SK-N-SH treated with all-trans-retinoic acid at 6 μM for 48 hours (cell line): Measurements from ENCODE around the gene ARHGAP18.

Experiments used
- ATAC-seq: fragments of 200-7000 bp; cut with Tn5 transposase; 3 replicates; pipeline ENCODE4 v1.9.1; 2020; ENCODE audit warnings: mild to moderate bottlenecking, moderate library complexity
- ARNTL ChIP-seq: fragments of 450-650 bp; formaldehyde crosslinking; IDR thresholded peaks from 2 replicates; pipeline ENCODE4 v1.5.0; 2020; ENCODE audit warnings: low read depth, mild to moderate bottlenecking, moderate library complexity, borderline replicate concordance
- BACH2 ChIP-seq: fragments of 250-450 bp; sonication (Bioruptor Pico); IDR thresholded peaks from 2 replicates; pipeline ENCODE4 v1.9.0; 2021; ENCODE audit warnings: mild to moderate bottlenecking, borderline replicate concordance
- CSDC2 ChIP-seq: fragments of 250-450 bp; sonication (Bioruptor Pico); IDR thresholded peaks from 2 replicates; pipeline ENCODE4 v1.5.0; 2020; ENCODE audit warnings: mild to moderate bottlenecking, moderate library complexity
- ESRRG ChIP-seq: fragments of 250-450 bp; sonication (Bioruptor Pico); IDR thresholded peaks from 2 replicates; pipeline ENCODE4 v1.6.1; 2021; ENCODE audit warnings: mild to moderate bottlenecking
- GLIS3 ChIP-seq: fragments of 250-450 bp; sonication (Bioruptor Pico); IDR thresholded peaks from 2 replicates; pipeline ENCODE4 v1.5.0; 2020; ENCODE audit warnings: mild to moderate bottlenecking, moderate library complexity
- ISL1 ChIP-seq: fragments of 250-450 bp; sonication (Bioruptor Pico); IDR thresholded peaks from 2 replicates; pipeline ENCODE4 v2.1.2; 2022; ENCODE audit warnings: mild to moderate bottlenecking, moderate library complexity
- OSR1 ChIP-seq: fragments of 250-450 bp; sonication (Bioruptor Pico); IDR thresholded peaks from 2 replicates; pipeline ENCODE4 v1.8.0; 2022; ENCODE audit warnings: moderate library complexity, mild to moderate bottlenecking, inconsistent platforms
- PPARA ChIP-seq: fragments of 250-450 bp; sonication (Bioruptor Pico); IDR thresholded peaks from 2 replicates; pipeline ENCODE4 v1.5.0; 2020; ENCODE audit warnings: mild to moderate bottlenecking, borderline replicate concordance
- RARB ChIP-seq: fragments of 250-450 bp; sonication (Bioruptor Pico); IDR thresholded peaks from 2 replicates; pipeline ENCODE4 v1.8.0; 2021; ENCODE audit warnings: mild to moderate bottlenecking, moderate library complexity
- SNAI2 ChIP-seq: fragments of 250-450 bp; sonication (Bioruptor Pico); IDR thresholded peaks from 2 replicates; pipeline ENCODE4 v1.5.0; 2020; ENCODE audit warnings: mild to moderate bottlenecking, moderate library complexity
- TOX ChIP-seq: fragments of 250-450 bp; sonication (Bioruptor Pico); IDR thresholded peaks from 2 replicates; pipeline ENCODE4 v1.8.0; 2021; ENCODE audit warnings: mild to moderate bottlenecking, moderate library complexity, borderline replicate concordance
- ZC3H10 ChIP-seq: fragments of 250-450 bp; sonication (Bioruptor Pico); IDR thresholded peaks from 2 replicates; pipeline ENCODE4 v1.5.1; 2021; ENCODE audit warnings: mild to moderate bottlenecking, moderate library complexity
- ZFP3 ChIP-seq: fragments of 250-450 bp; sonication (Bioruptor Pico); IDR thresholded peaks from 2 replicates; pipeline ENCODE4 v1.5.0; 2020; ENCODE audit warnings: mild to moderate bottlenecking, moderate library complexity
- ZNF565 ChIP-seq: fragments of 450-650 bp; formaldehyde crosslinking; conservative IDR thresholded peaks from 2 replicates; pipeline ENCODE4 v1.5.0; 2020; ENCODE audit warnings: low read depth, mild to moderate bottlenecking, moderate library complexity
- ZNF70 ChIP-seq: fragments of 450-650 bp; formaldehyde crosslinking; IDR thresholded peaks from 2 replicates; pipeline ENCODE4 v1.5.0; 2020; ENCODE audit warnings: mild to moderate bottlenecking, moderate library complexity
- ZNF8 ChIP-seq: fragments of 450-650 bp; formaldehyde crosslinking; IDR thresholded peaks from 2 replicates; pipeline ENCODE4 v1.5.0; 2020; ENCODE audit warnings: mild to moderate bottlenecking, moderate library complexity
- TF ChIP-seq, protein P1 (sequence below): fragments of 250-450 bp; sonication (Bioruptor Pico); IDR thresholded peaks from 2 replicates; pipeline ENCODE4 v1.5.0; 2020; ENCODE audit warnings: mild to moderate bottlenecking, moderate library complexity
- TF ChIP-seq, protein P2 (sequence below): fragments of 250-450 bp; sonication (Bioruptor Pico); IDR thresholded peaks from 2 replicates; pipeline ENCODE4 v1.8.0; 2021; ENCODE audit warnings: low read depth, mild to moderate bottlenecking, moderate library complexity, borderline replicate concordance
- TF ChIP-seq, protein P3 (sequence below): fragments of 250-450 bp; sonication (Bioruptor Pico); IDR thresholded peaks from 2 replicates; pipeline ENCODE4 v1.5.1; 2020; ENCODE audit warnings: low read depth, mild to moderate bottlenecking, moderate library complexity
- TF ChIP-seq, protein P4 (sequence below): fragments of 250-450 bp; sonication (Bioruptor Pico); IDR thresholded peaks from 2 replicates; pipeline ENCODE4 v1.8.0; 2020; ENCODE audit warnings: mild to moderate bottlenecking, moderate library complexity, borderline replicate concordance
- TF ChIP-seq, protein P5 (sequence below): fragments of 250-450 bp; sonication (Bioruptor Pico); IDR thresholded peaks from 2 replicates; pipeline ENCODE4 v1.5.1; 2021; ENCODE audit warnings: mild to moderate bottlenecking, moderate library complexity

Gene ARHGAP18

DNA sequence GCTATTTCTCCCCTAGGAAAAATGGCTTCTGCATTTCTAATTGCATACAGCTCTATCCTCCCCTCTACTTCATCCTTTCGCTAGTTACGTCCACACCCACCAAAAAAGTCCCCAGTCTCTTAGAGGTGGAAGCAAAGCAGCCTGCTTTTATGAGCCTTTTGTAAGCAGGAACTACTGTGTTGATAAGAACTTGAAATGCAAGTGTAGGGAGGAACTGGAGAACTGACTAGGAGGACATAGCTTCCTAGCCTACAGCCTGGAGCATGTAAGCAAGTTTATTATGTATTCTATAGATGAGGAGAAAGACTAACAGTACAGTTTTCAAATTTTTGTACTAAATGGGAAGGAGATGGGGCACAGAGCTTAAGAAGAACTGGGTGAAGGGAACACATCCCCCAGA lies 10.3 kb downstream of the ARHGAP18 start:
- ATAC-seq: no peak
- TF ChIP-seq SNAI2 (CRISPR knock-in tag): no peak
- no peak for TF ChIP-seq ESRRG
- TF ChIP-seq ARNTL (CRISPR knock-in tag): no peak
- no peak for TF ChIP-seq ZNF70 (CRISPR knock-in tag)
- no peak for TF ChIP-seq ZNF565 (CRISPR knock-in tag)
- TF ChIP-seq RARB (CRISPR knock-in tag): no peak
- no peak for TF ChIP-seq CSDC2 (CRISPR knock-in tag)
- no peak for TF ChIP-seq TOX
- TF ChIP-seq, protein P1, sequence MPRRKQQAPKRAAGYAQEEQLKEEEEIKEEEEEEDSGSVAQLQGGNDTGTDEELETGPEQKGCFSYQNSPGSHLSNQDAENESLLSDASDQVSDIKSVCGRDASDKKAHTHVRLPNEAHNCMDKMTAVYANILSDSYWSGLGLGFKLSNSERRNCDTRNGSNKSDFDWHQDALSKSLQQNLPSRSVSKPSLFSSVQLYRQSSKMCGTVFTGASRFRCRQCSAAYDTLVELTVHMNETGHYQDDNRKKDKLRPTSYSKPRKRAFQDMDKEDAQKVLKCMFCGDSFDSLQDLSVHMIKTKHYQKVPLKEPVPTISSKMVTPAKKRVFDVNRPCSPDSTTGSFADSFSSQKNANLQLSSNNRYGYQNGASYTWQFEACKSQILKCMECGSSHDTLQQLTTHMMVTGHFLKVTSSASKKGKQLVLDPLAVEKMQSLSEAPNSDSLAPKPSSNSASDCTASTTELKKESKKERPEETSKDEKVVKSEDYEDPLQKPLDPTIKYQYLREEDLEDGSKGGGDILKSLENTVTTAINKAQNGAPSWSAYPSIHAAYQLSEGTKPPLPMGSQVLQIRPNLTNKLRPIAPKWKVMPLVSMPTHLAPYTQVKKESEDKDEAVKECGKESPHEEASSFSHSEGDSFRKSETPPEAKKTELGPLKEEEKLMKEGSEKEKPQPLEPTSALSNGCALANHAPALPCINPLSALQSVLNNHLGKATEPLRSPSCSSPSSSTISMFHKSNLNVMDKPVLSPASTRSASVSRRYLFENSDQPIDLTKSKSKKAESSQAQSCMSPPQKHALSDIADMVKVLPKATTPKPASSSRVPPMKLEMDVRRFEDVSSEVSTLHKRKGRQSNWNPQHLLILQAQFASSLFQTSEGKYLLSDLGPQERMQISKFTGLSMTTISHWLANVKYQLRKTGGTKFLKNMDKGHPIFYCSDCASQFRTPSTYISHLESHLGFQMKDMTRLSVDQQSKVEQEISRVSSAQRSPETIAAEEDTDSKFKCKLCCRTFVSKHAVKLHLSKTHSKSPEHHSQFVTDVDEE (CRISPR knock-in tag): no peak

DNA sequence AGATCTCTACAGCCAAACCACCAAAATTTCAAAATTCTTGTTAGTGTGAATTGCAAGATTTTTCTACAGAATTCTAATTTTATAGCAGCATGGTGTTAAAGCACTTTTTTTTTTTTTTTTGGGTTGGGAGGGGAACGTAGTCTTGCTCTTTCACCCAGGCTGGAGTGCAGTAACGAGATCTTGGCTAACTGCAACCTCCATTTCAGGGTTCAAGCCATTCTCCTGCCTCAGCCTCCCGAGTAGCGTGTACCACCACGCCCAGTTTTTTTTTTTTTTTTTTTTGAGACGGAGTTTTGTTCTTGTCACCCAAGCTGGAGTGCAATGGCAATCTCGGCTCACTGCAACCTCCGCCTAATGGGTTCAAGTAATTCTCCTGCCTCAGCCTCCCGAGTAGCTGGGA lies 11.5 kb downstream of the ARHGAP18 start:
- no peak for TF ChIP-seq BACH2 (CRISPR knock-in tag)
- TF ChIP-seq ZFP3: no peak
- no peak for TF ChIP-seq SNAI2 (CRISPR knock-in tag)
- no peak for TF ChIP-seq PPARA (CRISPR knock-in tag)
- TF ChIP-seq RARB (CRISPR knock-in tag): no peak
- no peak for TF ChIP-seq ESRRG
- TF ChIP-seq, protein P2, sequence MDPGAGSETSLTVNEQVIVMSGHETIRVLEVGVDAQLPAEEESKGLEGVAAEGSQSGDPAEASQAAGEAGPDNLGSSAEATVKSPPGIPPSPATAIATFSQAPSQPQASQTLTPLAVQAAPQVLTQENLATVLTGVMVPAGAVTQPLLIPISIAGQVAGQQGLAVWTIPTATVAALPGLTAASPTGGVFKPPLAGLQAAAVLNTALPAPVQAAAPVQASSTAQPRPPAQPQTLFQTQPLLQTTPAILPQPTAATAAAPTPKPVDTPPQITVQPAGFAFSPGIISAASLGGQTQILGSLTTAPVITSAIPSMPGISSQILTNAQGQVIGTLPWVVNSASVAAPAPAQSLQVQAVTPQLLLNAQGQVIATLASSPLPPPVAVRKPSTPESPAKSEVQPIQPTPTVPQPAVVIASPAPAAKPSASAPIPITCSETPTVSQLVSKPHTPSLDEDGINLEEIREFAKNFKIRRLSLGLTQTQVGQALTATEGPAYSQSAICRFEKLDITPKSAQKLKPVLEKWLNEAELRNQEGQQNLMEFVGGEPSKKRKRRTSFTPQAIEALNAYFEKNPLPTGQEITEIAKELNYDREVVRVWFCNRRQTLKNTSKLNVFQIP (CRISPR knock-in tag): no peak
- TF ChIP-seq, protein P3, sequence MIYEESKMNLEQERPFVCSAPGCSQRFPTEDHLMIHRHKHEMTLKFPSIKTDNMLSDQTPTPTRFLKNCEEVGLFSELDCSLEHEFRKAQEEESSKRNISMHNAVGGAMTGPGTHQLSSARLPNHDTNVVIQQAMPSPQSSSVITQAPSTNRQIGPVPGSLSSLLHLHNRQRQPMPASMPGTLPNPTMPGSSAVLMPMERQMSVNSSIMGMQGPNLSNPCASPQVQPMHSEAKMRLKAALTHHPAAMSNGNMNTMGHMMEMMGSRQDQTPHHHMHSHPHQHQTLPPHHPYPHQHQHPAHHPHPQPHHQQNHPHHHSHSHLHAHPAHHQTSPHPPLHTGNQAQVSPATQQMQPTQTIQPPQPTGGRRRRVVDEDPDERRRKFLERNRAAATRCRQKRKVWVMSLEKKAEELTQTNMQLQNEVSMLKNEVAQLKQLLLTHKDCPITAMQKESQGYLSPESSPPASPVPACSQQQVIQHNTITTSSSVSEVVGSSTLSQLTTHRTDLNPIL (CRISPR knock-in tag): no peak
- TF ChIP-seq, protein P1 (CRISPR knock-in tag): no peak
- TF ChIP-seq ZNF8: no peak
- no peak for TF ChIP-seq OSR1 (CRISPR knock-in tag)
- no peak for TF ChIP-seq ZC3H10
- TF ChIP-seq, protein P4, sequence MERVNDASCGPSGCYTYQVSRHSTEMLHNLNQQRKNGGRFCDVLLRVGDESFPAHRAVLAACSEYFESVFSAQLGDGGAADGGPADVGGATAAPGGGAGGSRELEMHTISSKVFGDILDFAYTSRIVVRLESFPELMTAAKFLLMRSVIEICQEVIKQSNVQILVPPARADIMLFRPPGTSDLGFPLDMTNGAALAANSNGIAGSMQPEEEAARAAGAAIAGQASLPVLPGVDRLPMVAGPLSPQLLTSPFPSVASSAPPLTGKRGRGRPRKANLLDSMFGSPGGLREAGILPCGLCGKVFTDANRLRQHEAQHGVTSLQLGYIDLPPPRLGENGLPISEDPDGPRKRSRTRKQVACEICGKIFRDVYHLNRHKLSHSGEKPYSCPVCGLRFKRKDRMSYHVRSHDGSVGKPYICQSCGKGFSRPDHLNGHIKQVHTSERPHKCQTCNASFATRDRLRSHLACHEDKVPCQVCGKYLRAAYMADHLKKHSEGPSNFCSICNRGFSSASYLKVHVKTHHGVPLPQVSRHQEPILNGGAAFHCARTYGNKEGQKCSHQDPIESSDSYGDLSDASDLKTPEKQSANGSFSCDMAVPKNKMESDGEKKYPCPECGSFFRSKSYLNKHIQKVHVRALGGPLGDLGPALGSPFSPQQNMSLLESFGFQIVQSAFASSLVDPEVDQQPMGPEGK (CRISPR knock-in tag): no peak
- no peak for TF ChIP-seq CSDC2 (CRISPR knock-in tag)
- no peak for TF ChIP-seq ZNF70 (CRISPR knock-in tag)
- TF ChIP-seq ARNTL (CRISPR knock-in tag): no peak
- TF ChIP-seq GLIS3 (CRISPR knock-in tag): no peak
- TF ChIP-seq ISL1 (CRISPR knock-in tag): no peak
- TF ChIP-seq, protein P5, sequence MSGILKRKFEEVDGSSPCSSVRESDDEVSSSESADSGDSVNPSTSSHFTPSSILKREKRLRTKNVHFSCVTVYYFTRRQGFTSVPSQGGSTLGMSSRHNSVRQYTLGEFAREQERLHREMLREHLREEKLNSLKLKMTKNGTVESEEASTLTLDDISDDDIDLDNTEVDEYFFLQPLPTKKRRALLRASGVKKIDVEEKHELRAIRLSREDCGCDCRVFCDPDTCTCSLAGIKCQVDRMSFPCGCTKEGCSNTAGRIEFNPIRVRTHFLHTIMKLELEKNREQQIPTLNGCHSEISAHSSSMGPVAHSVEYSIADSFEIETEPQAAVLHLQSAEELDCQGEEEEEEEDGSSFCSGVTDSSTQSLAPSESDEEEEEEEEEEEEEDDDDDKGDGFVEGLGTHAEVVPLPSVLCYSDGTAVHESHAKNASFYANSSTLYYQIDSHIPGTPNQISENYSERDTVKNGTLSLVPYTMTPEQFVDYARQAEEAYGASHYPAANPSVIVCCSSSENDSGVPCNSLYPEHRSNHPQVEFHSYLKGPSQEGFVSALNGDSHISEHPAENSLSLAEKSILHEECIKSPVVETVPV: no peak
- ATAC-seq: no peak
